Ishikawa (cell line): Measurements from ENCODE around the gene PTPRN2.

Experiments
- CEBPB ChIP-seq: IDR thresholded peaks from 2 replicates; pipeline ENCODE4 v1.6.1; 2012
- CREB1 ChIP-seq: IDR thresholded peaks from 2 replicates; pipeline ENCODE4 v1.6.1; 2012; ENCODE audit warnings: low read depth
- EGR1 ChIP-seq: IDR thresholded peaks from 2 replicates; pipeline ENCODE4 v1.6.1; 2012
- EP300 ChIP-seq: IDR thresholded peaks from 2 replicates; pipeline ENCODE4 v1.6.1; 2012; ENCODE audit warnings: borderline replicate concordance
- FOXM1 ChIP-seq: IDR thresholded peaks from 2 replicates; pipeline ENCODE4 v1.6.1; 2012; ENCODE audit warnings: low read depth, borderline replicate concordance
- NFIC ChIP-seq: IDR thresholded peaks from 2 replicates; pipeline ENCODE4 v1.6.1; 2012
- RAD21 ChIP-seq: IDR thresholded peaks from 2 replicates; pipeline ENCODE4 v1.6.1; 2012; ENCODE audit warnings: low read depth
- TAF1 ChIP-seq: IDR thresholded peaks from 2 replicates; pipeline ENCODE4 v1.6.1; 2012; ENCODE audit warnings: low read depth, mild to moderate bottlenecking
- TCF12 ChIP-seq: IDR thresholded peaks from 2 replicates; pipeline ENCODE4 v1.6.1; 2012; ENCODE audit warnings: low read depth
- TEAD4 ChIP-seq: IDR thresholded peaks from 2 replicates; pipeline ENCODE4 v1.6.1; 2012
- YY1 ChIP-seq: IDR thresholded peaks from 2 replicates; pipeline ENCODE4 v1.6.1; 2012; ENCODE audit warnings: low read depth
- ZBTB7A ChIP-seq: IDR thresholded peaks from 2 replicates; pipeline ENCODE4 v1.6.1; 2012; ENCODE audit warnings: low read depth
- TF ChIP-seq, protein P1 (sequence below): IDR thresholded peaks from 2 replicates; pipeline ENCODE4 v1.6.1; 2012
- TF ChIP-seq, protein P2 (sequence below): IDR thresholded peaks from 2 replicates; pipeline ENCODE4 v1.6.1; 2012; ENCODE audit warnings: low read depth, mild to moderate bottlenecking
- TF ChIP-seq, protein P3 (sequence below): IDR thresholded peaks from 2 replicates; pipeline ENCODE4 v1.6.1; 2012

The PTPRN2 gene

DNA sequence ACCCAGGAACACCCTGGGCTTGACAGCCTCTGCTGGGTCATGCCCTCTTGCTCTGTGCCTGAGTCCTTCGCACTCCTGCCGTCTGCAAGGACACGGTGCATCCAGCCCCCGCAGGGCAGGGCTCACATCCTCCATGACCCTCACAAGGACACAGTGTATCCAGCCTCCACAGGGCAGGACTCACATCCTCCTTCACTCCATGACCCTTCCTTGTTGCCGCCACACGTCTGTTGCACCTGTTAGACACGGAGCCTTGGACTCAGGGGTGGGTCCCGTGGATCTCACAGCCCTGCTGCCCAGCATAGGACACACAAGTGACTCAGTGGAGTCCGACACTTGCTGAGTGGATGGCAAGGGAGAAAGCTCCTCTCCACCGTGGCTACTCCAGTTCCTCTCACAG is 750.1 kb downstream of the PTPRN2 start:
- TF ChIP-seq, protein P1, sequence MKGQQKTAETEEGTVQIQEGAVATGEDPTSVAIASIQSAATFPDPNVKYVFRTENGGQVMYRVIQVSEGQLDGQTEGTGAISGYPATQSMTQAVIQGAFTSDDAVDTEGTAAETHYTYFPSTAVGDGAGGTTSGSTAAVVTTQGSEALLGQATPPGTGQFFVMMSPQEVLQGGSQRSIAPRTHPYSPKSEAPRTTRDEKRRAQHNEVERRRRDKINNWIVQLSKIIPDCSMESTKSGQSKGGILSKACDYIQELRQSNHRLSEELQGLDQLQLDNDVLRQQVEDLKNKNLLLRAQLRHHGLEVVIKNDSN: no peak
- TF ChIP-seq, protein P2, sequence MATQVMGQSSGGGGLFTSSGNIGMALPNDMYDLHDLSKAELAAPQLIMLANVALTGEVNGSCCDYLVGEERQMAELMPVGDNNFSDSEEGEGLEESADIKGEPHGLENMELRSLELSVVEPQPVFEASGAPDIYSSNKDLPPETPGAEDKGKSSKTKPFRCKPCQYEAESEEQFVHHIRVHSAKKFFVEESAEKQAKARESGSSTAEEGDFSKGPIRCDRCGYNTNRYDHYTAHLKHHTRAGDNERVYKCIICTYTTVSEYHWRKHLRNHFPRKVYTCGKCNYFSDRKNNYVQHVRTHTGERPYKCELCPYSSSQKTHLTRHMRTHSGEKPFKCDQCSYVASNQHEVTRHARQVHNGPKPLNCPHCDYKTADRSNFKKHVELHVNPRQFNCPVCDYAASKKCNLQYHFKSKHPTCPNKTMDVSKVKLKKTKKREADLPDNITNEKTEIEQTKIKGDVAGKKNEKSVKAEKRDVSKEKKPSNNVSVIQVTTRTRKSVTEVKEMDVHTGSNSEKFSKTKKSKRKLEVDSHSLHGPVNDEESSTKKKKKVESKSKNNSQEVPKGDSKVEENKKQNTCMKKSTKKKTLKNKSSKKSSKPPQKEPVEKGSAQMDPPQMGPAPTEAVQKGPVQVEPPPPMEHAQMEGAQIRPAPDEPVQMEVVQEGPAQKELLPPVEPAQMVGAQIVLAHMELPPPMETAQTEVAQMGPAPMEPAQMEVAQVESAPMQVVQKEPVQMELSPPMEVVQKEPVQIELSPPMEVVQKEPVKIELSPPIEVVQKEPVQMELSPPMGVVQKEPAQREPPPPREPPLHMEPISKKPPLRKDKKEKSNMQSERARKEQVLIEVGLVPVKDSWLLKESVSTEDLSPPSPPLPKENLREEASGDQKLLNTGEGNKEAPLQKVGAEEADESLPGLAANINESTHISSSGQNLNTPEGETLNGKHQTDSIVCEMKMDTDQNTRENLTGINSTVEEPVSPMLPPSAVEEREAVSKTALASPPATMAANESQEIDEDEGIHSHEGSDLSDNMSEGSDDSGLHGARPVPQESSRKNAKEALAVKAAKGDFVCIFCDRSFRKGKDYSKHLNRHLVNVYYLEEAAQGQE: no peak
- TF ChIP-seq TAF1: no peak
- no peak for TF ChIP-seq ZBTB7A
- no peak for TF ChIP-seq TEAD4
- TF ChIP-seq FOXM1: no peak
- TF ChIP-seq CEBPB: no peak
- TF ChIP-seq, protein P3, sequence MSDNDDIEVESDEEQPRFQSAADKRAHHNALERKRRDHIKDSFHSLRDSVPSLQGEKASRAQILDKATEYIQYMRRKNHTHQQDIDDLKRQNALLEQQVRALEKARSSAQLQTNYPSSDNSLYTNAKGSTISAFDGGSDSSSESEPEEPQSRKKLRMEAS: no peak
- TF ChIP-seq TCF12: no peak
- TF ChIP-seq CREB1: no peak
- TF ChIP-seq NFIC: no peak
- TF ChIP-seq RAD21: no peak
- TF ChIP-seq EGR1: no peak

DNA sequence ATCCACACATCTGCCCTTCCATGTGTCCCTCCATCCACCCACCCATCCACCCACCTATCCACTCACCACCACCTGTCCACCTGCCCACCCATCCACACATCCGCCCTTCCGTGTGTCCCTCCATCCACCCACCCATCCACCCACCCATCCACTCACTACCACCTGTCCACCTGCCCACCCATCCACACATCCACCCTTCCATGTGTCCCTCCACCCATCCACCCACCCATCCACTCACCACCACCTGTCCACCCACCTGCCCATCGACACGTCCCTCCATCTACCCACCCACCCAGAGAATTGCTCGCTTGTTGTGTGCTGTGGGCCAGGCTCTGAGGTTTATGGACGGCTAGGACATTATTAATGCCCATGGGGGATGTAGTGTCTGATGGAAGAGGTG is 750.6 kb downstream of the PTPRN2 start:
- TF ChIP-seq, protein P2: no peak
- TF ChIP-seq TEAD4 (no peak), RAD21 (no peak), FOXM1 (no peak), EP300 (no peak), ZBTB7A (no peak), TAF1 (no peak), YY1 (no peak)

DNA sequence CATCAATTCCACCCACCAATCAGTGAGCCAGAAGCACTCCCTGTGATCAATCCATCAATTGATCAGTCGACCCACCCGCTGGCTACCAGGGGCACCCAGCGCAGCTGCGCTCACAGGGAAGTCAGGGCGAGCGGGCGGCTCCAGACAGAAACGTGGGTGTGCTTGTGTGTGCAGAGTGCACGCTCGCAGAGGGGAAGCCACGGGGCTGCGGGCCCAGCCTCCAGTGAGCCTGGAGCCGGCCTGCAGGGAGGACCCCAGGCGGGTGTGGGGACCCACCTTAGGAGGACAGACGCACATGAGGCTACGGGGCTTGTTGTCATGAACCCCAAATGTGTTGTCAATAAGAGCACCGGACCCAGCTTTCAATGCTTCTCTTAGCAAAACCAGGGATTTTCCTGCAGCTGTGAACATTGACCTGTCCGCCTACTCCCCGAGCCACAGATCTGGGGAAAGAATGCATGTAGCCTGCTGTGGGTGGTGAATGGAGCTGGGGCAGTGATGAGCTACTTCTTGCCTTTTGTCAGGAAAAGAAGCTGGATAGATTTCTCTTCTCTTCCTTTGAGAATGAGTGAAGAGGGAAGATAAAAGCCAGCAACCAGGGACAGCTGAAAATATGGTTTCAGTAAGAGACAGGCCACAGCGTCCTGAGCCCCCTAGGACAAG is 753.0 kb downstream of the PTPRN2 start:
- TF ChIP-seq, protein P2: no peak

DNA sequence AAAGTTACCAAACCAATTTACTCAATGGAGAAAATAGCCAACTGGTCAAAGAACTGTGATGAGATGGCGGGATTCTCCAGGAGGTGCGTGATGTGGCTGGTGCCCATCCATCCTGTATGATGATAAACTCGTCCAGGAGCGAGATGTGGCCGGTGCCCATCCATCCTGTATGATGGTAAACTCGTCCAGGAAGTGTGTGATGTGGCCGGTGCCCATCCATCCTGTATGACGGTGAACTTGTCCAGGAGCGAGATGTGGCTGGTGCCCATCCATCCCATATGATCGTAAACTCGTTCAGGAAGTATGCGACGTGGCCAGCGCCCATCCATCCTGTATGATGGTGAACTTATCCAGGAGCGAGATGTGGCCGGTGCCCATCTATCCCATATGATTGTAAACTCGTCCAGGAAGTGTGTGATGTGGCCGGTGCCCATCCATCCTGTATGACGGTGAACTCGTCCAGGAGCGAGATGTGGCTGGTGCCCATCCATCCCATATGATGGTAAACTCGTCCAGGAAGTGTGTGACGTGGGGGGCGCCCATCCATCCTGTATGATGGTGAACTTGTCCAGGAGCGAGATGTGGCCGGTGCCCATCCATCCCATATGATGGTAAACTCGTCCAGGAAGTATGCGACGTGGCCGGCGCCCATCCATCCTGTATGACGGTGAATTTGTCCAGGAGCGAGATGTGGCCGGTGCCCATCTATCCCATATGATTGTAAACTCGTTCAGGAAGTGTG is 754.6 kb downstream of the PTPRN2 start:
- TF ChIP-seq, protein P1: no peak
- TF ChIP-seq TAF1: no peak
- TF ChIP-seq ZBTB7A: no peak
- TF ChIP-seq, protein P3: no peak
- TF ChIP-seq CREB1: no peak
- no peak for TF ChIP-seq YY1
- TF ChIP-seq FOXM1: no peak
- TF ChIP-seq CEBPB: no peak
- no peak for TF ChIP-seq EGR1
- TF ChIP-seq, protein P2: no peak
- TF ChIP-seq EP300: no peak
- TF ChIP-seq TEAD4: no peak
- no peak for TF ChIP-seq TCF12
- no peak for TF ChIP-seq NFIC
- no peak for TF ChIP-seq RAD21
